CD4-positive, alpha-beta T cell (primary cell): ENCODE measurements around the gene TCF4. TPM values are rescaled to one million over a fixed set of nuclear protein-coding genes. Genes with fewer than 3 reads are reported as not detected.

Experiments used
- ATAC-seq: fragments of 200-7000 bp; cut with Tn5 transposase; one replicate; pipeline ENCODE4 v1.10.0; 2022; ENCODE audit warnings: mild to moderate bottlenecking; ENCODE audit not compliant: poor library complexity
- CTCF ChIA-PET: fragments of 350-600 bp; sonication (Branson Sonifier 250); formaldehyde crosslinking; loops from one replicate; lab custom pipeline; 2021; ENCODE audit warnings: antibody characterized with exemption, inconsistent platforms; lab: Charles Lee
- POLR2A ChIA-PET: fragments of 350-600 bp; sonication (Branson Sonifier 250); formaldehyde crosslinking; loops from one replicate; lab custom pipeline; 2021; ENCODE audit warnings: antibody characterized with exemption, inconsistent platforms; lab: Charles Lee
- DNase-seq, 14 experiments: peaks; one replicate each; pipeline ENCODE4 v3.0.0-alpha.2; 2013 to 2020; ENCODE audit warnings: mixed read lengths in 2 of 14
- H3K27ac ChIP-seq, 2 donors: one replicate each; pipeline versions ENCODE4 v1.5.1 to v1.7.0; 2013; ENCODE audit warnings: low read length in 2 of 2, low read depth in 1 of 2, mild to moderate bottlenecking in 1 of 2
- H3K27me3 ChIP-seq, 2 experiments: 1 replicate in 1 of 2; 2 replicates in 1 of 2; pipeline versions ENCODE4 v1.6.1 to v1.7.0; 2013; ENCODE audit warnings: low read length in 2 of 2, control low read depth in 1 of 2, mild to moderate bottlenecking in 1 of 2, moderate library complexity in 1 of 2; ENCODE audit not compliant: insufficient read depth in 2 of 2, control insufficient read depth in 1 of 2
- H3K36me3 ChIP-seq: one replicate; pipeline ENCODE4 v1.6.1; 2013; ENCODE audit warnings: low read length, control low read depth; ENCODE audit not compliant: insufficient read depth
- H3K4me1 ChIP-seq: one replicate; pipeline ENCODE4 v1.6.1; 2013; ENCODE audit warnings: low read length, control low read depth; ENCODE audit not compliant: insufficient read depth
- H3K4me3 ChIP-seq: one replicate; pipeline ENCODE4 v1.5.1; 2013; ENCODE audit warnings: mild to moderate bottlenecking, low read length, moderate library complexity
- H3K9me3 ChIP-seq, 2 experiments: 1 replicate in 1 of 2; 2 replicates in 1 of 2; pipeline versions ENCODE4 v1.6.1 to v1.7.0; 2013; ENCODE audit warnings: low read length in 2 of 2, mild to moderate bottlenecking in 2 of 2, control low read depth in 1 of 2, moderate library complexity in 1 of 2; ENCODE audit not compliant: control insufficient read depth in 1 of 2, insufficient read depth in 1 of 2
- H3K27ac Mint-ChIP-seq: one replicate; pipeline ENCODE4 v1.8.0; 2020; ENCODE audit warnings: mixed read lengths
- H3K27me3 Mint-ChIP-seq: one replicate; pipeline ENCODE4 v1.8.0; 2021; ENCODE audit warnings: mixed read lengths
- H3K36me3 Mint-ChIP-seq: one replicate; pipeline ENCODE4 v1.8.0; 2021; ENCODE audit warnings: low read depth, mixed read lengths
- H3K4me1 Mint-ChIP-seq: one replicate; pipeline ENCODE4 v1.8.0; 2021; ENCODE audit warnings: low read depth, mixed read lengths
- H3K4me3 Mint-ChIP-seq: one replicate; pipeline ENCODE4 v1.8.0; 2020; ENCODE audit warnings: mild to moderate bottlenecking, mixed read lengths
- H3K9me3 Mint-ChIP-seq: one replicate; pipeline ENCODE4 v1.8.0; 2020; ENCODE audit warnings: mixed read lengths
- intact Hi-C, 2 experiments: fragments of 100-400 bp; cut with DNase I in 1 of 2; cut with micrococcal nuclease in 1 of 2; formaldehyde crosslinking; loops; one replicate each; pipeline versions ENCODE4 v1.15.1 to v1.9.0; 2023 to 2025; cut with DNase I, micrococcal nuclease
- total RNA-seq, 174 experiments: library from RNA in 2 of 174; stranded (reverse) in 2 of 174; gene quantifications; one replicate each; pipeline ENCODE4 v1.2.3 and lab custom pipeline; 2021 to 2026
- TF ChIP-seq, protein P1 (sequence below): fragments of 200-600 bp; IDR thresholded peaks from one replicate; pipeline ENCODE4 v1.8.0; 2022; ENCODE audit warnings: antibody characterized with exemption, mild to moderate bottlenecking

Gene TCF4
- total RNA-seq, 2 experiments from 2014 or later: 3.0 to 3.2 TPM

- ChIA-PET POLR2A (no interaction called here), CTCF (interaction anchor here (1.0 kb wide), 1 partner anchor 38 kb away, joined by 3 read pairs; no protein-coding TSS in a partner anchor)
- Mint-ChIP-seq H3K27ac (no peak overlapping the region), H3K27me3 (peaks cover 13% of the 10 kb centered on the region), H3K4me3 (no peak overlapping the region), H3K4me1 (peaks cover 5% of the 10 kb centered on the region), H3K9me3 (no peaks in the 10 kb centered on the region), H3K36me3 (no peaks in the 10 kb centered on the region)
- Histone ChIP-seq H3K27ac (no peak overlapping the region), H3K9me3 (peaks cover 0 to 7% of the 10 kb centered on the region in 2 experiments), H3K4me1 (no peaks in the 10 kb centered on the region), H3K4me3 (no peak overlapping the region), H3K36me3 (no peaks in the 10 kb centered on the region), H3K27me3 (peaks cover 0 to 3% of the 10 kb centered on the region in 2 experiments)
- intact Hi-C loops: no loop called here
- no peak for ATAC-seq
- no peak for DNase-seq
- TF ChIP-seq, protein P1, sequence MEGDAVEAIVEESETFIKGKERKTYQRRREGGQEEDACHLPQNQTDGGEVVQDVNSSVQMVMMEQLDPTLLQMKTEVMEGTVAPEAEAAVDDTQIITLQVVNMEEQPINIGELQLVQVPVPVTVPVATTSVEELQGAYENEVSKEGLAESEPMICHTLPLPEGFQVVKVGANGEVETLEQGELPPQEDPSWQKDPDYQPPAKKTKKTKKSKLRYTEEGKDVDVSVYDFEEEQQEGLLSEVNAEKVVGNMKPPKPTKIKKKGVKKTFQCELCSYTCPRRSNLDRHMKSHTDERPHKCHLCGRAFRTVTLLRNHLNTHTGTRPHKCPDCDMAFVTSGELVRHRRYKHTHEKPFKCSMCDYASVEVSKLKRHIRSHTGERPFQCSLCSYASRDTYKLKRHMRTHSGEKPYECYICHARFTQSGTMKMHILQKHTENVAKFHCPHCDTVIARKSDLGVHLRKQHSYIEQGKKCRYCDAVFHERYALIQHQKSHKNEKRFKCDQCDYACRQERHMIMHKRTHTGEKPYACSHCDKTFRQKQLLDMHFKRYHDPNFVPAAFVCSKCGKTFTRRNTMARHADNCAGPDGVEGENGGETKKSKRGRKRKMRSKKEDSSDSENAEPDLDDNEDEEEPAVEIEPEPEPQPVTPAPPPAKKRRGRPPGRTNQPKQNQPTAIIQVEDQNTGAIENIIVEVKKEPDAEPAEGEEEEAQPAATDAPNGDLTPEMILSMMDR: no peak
These were observed 167.2 kb downstream of the TCF4 start for GRCh38 chr18:55420665-55421307.

- H3K27ac Mint-ChIP-seq: no peak overlapping the region
- Histone ChIP-seq H3K36me3 (no peaks in the 10 kb centered on the region), H3K9me3 (peaks cover 0 to 7% of the 10 kb centered on the region in 2 experiments), H3K4me3 (no peak overlapping the region), H3K4me1 (no peaks in the 10 kb centered on the region), H3K27me3 (peaks cover 0 to 3% of the 10 kb centered on the region in 2 experiments), H3K27ac (no peak overlapping the region)
- H3K4me1 Mint-ChIP-seq: peaks cover 5% of the 10 kb centered on the region
- DNase-seq: peak in 1 of 14 experiments; percentile 1
- TF ChIP-seq, protein P1: no peak
- peaks cover 13% of the 10 kb centered on the region for H3K27me3 Mint-ChIP-seq
- H3K9me3 Mint-ChIP-seq: no peaks in the 10 kb centered on the region
- ChIA-PET POLR2A (no interaction called here), CTCF (interaction anchor here (1.0 kb wide), 1 partner anchor 39 kb away, joined by 3 read pairs; no protein-coding TSS in a partner anchor)
- no peak for ATAC-seq
- intact Hi-C loops: loop anchor here in 1 of 2 experiments (5.0 kb wide), 1 partner anchor 1287 kb away; no protein-coding TSS in a partner anchor
- no peaks in the 10 kb centered on the region for H3K36me3 Mint-ChIP-seq
- no peak overlapping the region for H3K4me3 Mint-ChIP-seq
These were observed 167.9 kb downstream of the TCF4 start for GRCh38 chr18:55419947-55420664.

- no peaks in the 10 kb centered on the region for H3K4me1 ChIP-seq
- Mint-ChIP-seq H3K4me1 (peaks cover 5% of the 10 kb centered on the region), H3K9me3 (no peaks in the 10 kb centered on the region), H3K27me3 (peaks cover 13% of the 10 kb centered on the region), H3K27ac (no peak overlapping the region), H3K36me3 (no peaks in the 10 kb centered on the region), H3K4me3 (no peak overlapping the region)
- intact Hi-C loops: loop anchor here in 1 of 2 experiments (5.0 kb wide), 1 partner anchor 1288 kb away; no protein-coding TSS in a partner anchor
- H3K9me3 ChIP-seq: peaks cover 0 to 7% of the 10 kb centered on the region in 2 experiments
- H3K4me3 ChIP-seq: no peak overlapping the region
- TF ChIP-seq, protein P1: no peak
- CTCF ChIA-PET: no interaction called here
- ATAC-seq: no peak
- peaks cover 0 to 3% of the 10 kb centered on the region in 2 experiments for H3K27me3 ChIP-seq
- DNase-seq: no peak
- POLR2A ChIA-PET: no interaction called here
- no peaks in the 10 kb centered on the region for H3K36me3 ChIP-seq
- no peak overlapping the region for H3K27ac ChIP-seq
These were observed 168.7 kb downstream of the TCF4 start for GRCh38 chr18:55419132-55419946.
